HG03575 (cell line): Measurements from ENCODE around the gene IFI30.
A peak's percentile ranks its signal among the peaks of the same experiment; 100 is the strongest.
"Not testable (repeated sequence)": the region's sequence is repeated elsewhere in the genome, so short reads cannot be mapped to it uniquely, and the experiment has no call there.

Experiments
- ATAC-seq: cut with Tn5 transposase; IDR thresholded peaks from one replicate; pipeline ENCODE4 v1.9.1; 2021; ENCODE audit not compliant: unreplicated experiment, insufficient number of reproducible peaks, low FRiP score; ENCODE audit errors: extremely low read depth

The IFI30 gene

GRCh38 chr19:18150776-18151624, 22.6 kb upstream of the IFI30 start:
- ATAC-seq, result no peak

DNA sequence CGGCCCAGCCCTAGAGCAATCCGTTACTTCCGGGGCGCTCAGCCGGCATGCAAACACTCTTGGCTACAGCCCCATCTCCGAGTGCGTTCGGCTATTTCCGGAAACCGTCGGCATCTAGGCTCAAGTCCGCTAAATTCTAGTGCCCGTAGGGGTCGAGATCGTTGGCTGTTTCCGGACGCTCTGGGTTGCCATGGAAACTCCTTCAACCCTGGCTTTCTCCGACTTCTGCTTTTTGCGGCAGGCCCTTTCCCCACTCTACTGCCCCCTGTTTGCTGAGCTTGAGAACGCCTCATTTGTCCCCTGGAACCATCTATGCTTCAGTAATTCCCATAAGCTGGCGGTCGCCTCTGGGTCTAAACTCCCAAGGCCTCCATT, 21.2 kb upstream of the IFI30 start:
- ATAC-seq, result peak; percentile 57

- peak; percentile 28 for ATAC-seq
Observed at GRCh38 chr19:18152817-18153555, 20.6 kb upstream of the IFI30 start, which contains the start of gene PIK3R2. Gene PIK3R2, plus strand, starts transcription at chr19:18153163. Its CDS starts 2,717 bp downstream, at chr19:18155880.

DNA sequence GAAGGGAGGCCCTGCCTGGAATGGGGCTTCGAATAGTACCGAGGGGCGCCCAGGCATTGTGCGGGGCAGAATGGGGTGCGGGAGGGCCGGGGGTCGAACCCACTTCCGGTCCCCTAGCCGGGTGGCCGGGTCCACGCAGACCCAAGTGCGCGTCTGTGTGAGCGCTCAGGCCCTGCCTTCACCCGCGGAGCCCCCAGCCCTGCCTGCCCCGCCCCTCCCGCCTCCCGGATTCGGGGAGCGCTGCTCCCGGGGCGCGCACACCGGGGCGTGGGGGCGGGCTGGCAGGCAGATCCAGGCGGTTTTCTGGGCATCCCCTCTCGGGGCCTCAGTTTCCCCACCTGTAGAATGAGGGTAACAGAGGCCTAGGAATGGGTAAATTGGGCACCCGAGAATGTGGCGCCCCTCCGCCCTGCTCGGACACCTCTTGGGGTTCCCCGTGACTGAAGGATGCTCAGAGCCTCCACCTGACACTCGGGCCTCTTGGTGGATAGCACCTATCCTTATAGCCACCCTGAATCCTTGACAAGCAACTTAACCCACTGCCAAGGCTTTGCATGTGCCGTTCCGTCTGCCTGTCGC, 20.0 kb upstream of the IFI30 start:
- ATAC-seq, result no peak

DNA sequence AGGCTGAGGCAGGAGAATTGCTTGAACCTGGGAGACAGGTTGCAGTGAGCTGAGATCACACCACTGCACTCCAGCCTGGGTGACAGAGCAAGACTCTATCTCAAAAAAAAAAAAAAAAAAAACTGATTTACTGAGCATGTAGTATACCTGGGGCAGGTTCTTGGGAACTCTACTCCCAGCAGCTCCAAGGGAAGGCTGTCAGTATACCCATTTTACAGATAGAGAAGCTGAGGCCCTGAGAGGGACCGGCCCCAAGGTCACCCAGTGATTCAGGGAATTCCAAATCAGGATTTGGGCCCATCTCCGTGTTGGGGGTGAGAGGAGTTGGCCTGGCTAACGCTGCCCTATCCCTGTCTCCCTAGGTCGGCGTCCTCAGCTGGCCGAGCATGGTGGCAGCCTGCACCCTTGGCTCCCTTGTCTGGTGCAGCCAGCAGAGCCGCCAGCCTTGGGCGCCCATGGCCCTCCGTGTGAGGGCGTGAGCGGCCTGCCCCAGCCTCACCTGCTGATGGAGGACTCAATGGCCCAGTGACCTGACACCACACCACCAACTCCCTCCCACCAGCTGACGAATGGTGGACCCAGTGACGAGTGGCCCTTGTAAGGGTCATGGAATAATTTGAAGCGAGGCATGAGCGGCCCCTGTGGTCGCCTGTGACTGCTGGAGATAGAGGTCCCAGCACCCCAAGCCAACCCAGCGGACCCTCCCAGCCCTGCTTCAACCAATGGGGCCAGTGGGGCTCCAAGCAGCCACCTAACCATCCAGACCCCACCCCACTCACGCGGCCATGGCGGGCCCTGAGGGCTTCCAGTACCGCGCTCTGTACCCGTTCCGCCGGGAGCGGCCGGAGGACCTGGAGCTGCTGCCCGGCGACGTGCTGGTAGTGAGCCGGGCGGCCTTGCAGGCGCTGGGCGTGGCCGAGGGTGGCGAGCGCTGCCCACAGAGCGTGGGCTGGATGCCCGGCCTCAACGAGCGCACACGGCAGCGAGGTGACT, 18.2 kb upstream of the IFI30 start:
- ATAC-seq, result no peak

GRCh38 chr19:18156268-18156667, 17.3 kb upstream of the IFI30 start:
- ATAC-seq, result no peak

DNA sequence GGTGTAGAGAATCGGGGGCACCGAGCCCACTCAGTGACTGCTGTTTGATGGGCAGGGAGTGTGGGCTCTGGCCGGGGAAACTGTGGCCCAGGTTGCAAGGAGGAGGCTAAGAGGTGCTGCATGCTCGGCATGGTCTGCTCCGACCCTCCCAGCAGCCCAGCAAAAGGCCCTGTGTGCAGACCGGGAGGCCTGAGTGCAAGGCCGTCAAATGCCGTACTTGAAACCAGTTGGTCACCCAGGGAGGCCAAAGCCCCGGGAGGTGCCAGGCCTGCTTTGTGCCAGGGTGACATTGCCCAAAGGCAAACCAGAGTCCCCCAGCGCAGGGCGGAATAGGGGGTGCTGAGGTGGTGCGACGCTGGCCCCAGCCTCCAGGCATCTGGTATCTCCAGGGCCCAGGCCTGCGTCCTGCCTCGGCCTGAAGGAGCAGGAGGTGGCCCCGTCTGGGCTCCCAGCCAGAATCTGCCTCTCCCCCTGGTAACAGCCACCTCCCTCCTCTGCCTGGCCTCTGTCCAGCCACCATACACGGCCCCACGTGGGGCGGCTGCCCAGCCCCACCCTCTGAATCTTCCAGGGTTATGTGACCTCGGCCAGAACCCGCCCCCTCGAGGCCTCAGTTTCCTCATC, 16.7 kb upstream of the IFI30 start:
- ATAC-seq, result no peak

DNA sequence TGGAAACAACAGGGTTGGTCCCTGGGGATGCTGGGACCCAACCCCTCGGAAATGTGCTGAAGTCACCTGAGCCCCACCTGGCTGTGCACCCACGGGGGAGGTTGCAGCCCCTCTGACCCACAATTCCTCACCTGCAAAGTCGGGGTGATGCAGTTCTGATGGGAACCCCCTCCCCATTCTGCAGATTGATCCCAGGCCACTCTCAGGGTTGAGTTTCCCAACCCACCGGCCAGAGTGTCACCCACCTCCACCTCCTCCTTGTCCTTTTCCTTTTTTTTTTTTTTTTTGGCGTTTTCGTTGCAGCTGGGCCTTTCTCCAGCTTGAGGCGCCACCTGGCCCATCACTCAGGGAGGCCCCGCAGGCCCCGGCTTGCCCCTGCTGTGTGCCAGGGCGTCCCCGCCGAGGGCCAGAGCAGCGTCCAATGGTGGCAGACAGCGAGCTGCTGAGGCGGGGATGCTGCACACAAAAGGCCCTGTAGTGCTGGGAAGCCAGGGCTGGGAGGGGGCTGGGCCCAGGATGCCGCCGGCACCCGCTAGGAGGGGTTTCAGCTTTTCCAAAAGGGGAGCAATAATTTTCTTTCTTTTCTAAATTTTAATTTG, 16.0 kb upstream of the IFI30 start:
- no peak for ATAC-seq

DNA sequence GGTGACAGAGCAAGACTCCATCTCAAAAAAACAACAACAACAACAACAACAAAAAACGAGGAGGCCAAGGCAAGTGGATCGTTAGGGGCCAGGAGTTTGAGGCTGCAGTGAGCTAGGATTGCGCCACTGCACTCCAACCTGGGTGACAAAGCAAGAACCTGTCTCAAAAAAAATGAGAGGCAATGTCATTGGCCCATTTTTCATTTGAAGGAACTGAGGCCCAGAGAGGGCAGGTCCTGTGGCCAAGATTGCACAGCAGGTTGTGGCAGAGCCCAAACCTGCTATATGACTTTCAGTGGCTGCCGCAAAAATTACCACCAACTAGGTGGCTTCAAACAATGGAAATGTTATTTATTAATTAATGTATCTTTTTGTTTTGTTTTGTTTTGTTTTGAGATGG, 15.1 kb upstream of the IFI30 start:
- no peak for ATAC-seq

- ATAC-seq, result not testable (repeated sequence)
Observed at GRCh38 chr19:18159059-18159616, 14.5 kb upstream of the IFI30 start.

GRCh38 chr19:18159810-18160209, 13.8 kb upstream of the IFI30 start:
- ATAC-seq, result no peak

GRCh38 chr19:18160493-18160970, 13.1 kb upstream of the IFI30 start:
- ATAC-seq, result no peak

GRCh38 chr19:18160971-18161635, 12.5 kb upstream of the IFI30 start:
- no peak for ATAC-seq

DNA sequence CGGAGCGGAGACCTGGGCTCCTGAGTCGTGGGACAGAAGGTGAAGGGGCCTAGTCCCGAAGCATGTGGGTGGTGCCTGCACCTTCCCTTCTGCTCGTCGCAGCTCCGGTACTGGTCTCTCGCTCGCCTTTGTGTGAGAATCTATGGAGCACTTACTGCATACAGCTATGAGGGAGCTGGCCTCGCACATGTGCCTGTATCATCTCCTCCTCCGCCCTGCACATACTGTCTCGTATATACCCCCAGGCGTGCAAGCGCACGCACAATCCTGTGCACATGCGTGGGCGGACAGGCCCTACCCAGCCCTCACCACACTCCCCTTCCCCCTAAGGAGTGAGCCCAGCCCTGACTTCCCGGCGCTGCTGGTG, 12.0 kb upstream of the IFI30 start:
- no peak for ATAC-seq

- no peak for ATAC-seq
Observed at GRCh38 chr19:18164072-18164471, 9.5 kb upstream of the IFI30 start.

DNA sequence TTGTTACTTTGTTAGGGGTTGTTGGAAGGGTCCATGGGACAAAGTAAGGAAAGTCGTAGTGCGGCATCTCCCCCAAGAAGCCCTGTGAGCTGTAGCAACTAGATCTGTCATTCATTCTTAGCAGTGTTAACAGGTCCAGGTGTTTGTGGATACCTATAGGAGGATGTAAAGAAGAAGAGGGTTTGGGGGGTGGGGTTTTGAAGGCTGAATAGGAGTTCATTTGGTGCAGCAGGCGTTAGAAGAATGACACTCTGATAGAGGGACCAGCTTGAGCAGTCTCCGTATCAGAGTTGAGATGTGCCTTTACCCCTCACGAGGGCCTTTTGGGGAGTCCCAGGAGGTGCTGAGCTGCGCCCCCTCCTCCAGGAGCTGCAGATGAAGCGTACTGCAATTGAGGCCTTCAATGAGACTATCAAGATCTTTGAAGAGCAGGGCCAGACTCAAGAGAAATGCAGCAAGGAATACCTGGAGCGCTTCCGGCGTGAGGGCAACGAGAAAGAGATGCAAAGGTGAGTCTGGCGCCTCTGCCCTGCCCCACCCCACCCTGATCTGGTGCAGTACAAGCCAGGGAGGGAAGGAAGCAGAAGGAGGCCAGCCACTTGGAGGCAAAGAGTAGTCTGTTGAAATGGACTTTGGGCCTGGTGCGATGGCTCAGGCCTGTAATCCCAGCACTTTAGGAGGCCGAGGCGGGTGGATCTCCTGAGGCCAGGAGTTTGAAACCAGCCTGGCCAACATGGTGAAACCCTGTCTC, 7.6 kb upstream of the IFI30 start:
- no peak for ATAC-seq

GRCh38 chr19:18167011-18167410, 6.6 kb upstream of the IFI30 start:
- no peak for ATAC-seq
